Medulla oblongata (tissue), 1 donor: Measurements from ENCODE around the gene NBAS.

Source experiments
- DNase-seq: peaks from one replicate; pipeline ENCODE4 v3.0.0-alpha.2; 2015; ENCODE audit errors: extremely low spot score

Gene NBAS

DNA sequence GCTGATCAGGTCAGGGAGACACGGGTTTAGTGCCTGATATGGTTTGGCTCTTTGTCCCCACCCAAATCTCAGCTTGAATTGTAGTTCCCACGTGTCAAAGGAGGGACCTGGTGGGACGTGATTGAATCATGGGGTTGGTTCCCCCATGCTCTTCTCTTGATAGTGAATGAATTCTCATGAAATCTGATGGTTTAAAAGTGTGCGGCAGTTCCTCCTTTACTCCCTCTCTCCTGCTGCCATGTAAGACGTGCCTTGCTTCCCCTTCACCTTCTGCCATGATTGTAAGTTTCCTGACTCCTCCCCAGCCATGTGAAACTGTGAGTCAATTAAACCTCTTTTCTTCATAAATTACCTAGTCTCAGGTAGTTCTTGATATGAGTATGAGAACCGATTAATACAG lies 424.5 kb downstream of the NBAS start:
- no peak for DNase-seq

DNA sequence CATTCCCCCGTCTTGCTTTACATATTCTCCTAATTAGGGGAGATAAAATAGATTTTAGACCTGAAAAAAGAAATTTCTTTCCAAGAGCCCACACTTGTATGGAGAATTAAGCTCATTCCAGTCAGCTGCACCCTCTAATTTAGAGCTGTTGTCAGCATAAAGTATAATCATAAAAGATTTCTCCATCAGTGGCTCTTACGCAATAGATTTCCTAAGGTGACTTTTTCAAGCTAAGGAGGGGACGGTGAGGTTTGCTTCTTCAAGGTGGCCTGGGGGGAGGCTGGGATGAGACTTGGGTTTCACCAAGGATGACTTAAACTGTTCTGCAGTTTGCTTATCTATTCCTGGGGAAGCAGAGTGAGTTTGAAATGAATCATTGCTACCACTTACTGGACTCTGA lies 426.2 kb downstream of the NBAS start:
- no peak for DNase-seq

DNA sequence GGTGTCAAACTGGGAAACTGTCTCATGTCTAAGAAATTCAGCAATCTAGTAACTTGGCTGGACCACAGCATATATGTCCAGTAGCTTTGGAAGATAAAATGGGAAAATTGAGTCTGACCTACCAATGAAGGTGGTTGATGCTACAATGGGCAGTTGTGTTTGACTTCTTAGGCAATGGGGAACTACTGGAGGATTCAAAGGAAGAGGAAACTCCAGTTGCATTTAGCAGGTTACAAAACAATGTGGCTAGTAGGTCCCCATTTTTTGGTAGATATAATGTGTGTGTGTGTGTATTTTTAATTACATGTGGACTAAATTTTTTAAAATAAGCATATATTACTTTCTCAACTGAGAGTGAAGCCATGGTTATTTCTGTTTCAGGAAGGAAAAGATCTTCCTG lies 427.7 kb downstream of the NBAS start:
- no peak for DNase-seq

DNA sequence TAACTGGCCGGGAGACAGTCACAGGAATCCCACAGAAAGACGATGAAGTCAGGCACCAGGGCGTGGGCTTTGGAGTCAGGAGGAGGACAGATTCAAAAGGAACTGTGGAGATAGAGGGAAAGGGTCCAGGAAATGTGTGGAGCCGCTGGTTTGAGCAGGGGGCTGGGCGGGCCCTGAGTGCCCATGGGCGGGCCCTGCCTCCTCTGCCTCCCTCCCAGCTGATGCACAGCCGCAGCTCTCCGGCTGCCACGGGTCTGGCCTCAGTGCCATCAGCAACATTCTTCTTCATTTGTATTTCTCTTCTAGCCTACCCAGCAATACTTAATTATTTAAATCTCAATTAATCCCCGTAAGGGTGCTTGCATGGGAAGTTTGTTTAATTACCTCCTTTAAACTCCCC lies 432.3 kb downstream of the NBAS start:
- DNase-seq: no peak

DNA sequence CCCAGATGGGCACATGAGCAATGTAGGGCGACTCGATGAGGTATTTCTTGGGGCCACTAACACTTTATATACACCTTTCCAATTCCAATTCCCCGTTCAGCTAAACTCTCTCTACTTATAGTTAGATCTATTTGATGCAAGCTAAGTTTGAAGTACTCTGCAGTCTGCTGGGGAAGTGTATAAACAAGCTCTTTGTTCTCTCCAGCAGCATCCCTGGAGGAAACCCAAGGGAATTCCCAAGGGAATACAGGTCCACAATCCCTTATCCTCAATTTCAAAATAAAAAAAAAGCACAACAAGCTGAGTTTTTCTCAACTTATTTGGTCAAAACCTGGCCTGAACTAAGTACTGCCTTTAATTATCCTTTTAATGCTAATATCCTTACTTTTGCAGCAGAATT lies 433.3 kb downstream of the NBAS start:
- peak; percentile 46 for DNase-seq

DNA sequence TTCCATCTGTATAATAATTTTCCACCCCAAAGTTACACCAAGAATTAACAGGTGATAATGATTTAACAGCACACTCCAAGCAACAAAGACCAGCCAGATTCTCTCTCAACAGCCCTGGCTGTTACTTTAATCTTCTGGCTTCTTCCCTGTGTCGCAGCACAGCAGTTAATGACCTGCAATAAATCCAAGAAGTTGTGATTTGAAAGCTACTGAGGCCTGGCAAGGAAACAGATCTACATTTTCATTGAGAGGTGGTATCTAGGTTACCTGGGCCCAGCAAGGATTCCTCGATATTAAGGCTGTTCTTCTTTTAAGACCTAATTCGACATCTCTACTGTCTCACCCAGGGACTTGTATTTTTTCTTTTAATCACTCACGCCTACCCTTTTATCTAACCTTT lies 433.8 kb downstream of the NBAS start:
- no peak for DNase-seq

DNA sequence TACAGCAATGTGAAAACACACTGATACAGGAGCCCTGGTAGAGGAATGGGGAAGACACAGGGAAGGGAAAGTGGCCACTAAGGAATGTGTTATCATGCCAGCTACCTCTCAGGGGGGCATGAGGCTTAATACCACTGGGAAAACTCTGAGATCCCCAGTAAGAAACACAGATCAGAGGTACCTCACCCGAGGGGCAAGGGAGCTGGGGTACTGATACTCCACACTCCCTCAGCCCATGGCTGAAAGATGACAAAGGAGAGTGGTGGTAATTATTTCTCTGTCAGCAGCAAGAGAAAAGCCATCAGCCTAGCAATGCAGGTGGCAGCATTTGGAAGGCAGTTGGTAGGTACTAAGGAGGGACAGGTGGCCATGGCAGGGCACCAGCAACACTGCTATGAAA lies 434.8 kb downstream of the NBAS start:
- no peak for DNase-seq

DNA sequence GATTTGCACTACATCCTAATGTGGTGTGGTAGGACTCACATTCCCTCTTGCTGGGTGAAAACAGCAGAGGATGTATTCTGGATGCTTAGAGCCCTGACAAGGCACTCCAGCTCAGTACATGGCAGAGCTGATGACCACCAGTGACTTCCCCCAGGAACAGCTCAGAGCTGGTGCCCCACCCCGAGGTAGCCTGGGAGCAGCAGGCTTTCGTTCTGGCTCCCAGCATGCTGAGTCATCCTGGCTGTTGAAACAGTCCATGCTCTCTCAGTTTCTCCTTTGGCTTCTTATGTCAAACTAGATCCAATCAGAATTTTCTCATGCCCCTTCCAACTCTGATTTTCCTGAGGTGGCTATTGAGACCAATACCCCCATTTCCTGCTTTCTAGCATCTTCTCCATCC lies 438.2 kb downstream of the NBAS start:
- DNase-seq: no peak

DNA sequence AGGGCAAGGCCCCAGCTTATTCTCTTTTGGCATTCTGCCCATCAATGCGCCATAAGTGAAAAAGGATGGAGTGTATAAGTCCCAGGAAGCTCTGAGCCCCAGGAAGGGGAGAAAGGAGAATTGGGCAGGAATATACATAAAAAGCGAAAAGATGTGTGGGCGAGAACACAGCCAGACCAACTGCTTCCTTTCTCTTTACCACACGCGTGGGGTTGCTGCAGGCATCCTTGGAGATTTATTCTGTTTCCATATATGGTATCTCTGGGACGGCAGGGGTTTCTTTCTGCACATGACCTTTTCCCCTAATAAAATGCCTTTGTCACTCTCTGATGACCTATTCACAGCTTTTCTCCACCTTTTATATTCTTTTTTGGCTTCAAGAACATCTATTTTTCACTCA lies 440.5 kb downstream of the NBAS start:
- DNase-seq: no peak

DNA sequence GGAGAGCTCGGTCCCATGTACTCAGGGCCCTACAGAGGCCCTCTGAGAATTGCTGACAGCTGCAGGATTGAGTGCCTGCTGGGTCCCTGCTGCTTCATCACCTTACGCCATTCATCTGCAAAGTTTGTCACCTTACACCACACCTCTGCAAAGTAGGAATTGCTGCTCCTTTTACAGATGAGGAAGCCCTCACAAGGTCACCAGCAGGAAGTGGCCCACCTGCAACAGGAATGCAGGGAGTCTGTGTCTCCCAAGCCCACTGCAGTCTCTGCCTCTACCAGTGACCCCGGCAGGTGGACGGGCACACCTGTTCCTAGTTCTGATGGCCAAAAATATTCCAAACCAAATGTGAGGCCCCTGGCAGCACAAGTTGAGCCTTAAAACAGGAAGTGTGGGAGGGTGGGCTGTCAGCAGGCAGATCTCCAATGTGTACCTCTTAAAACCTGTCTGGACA lies 441.4 kb downstream of the NBAS start:
- no peak for DNase-seq

DNA sequence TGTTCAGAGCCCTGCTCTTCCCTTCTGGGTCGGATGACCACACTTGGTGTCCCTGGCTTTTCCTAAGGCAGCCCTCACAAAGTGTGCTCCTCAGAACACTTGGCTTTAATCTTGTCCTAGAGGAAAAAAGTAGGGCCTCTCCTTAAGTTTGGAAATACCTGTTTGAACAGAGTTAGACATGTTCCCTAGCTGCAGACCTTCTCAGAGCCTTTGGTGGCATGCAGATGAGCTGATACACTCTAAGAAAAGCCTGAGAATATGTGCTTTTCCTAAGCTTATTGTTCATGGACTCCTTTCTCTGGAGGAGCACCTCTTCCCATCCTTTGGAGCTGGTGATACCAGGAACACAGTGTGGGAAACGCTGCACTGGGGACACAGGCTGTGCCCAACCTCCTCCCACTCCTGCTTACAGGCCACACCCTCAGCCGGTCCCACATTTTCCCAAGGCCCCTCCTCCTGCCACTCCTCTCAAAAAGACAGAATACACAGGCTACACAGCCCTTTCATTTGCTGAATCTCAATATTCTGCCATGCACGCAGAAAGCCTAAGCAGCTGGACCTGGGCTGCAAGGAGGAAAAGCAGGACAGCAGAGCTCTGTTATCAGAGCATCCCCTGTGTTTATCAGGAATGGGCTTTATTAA lies 443.6 kb downstream of the NBAS start:
- no peak for DNase-seq
